IPS-15b (cell line): ENCODE measurements around the gene PHF2.

Experiments used
- H3K27me3 ChIP-seq: one replicate; pipeline ENCODE4 v1.6.1; 2013; ENCODE audit warnings: low read length; ENCODE audit not compliant: control insufficient read depth, insufficient read depth
- H3K36me3 ChIP-seq: one replicate; pipeline ENCODE4 v1.6.1; 2013; ENCODE audit warnings: low read length; ENCODE audit not compliant: control insufficient read depth, insufficient read depth
- H3K4me1 ChIP-seq: one replicate; pipeline ENCODE4 v1.6.1; 2013; ENCODE audit warnings: mild to moderate bottlenecking, low read length; ENCODE audit not compliant: control insufficient read depth, insufficient read depth
- H3K4me3 ChIP-seq: one replicate; pipeline ENCODE4 v1.5.1; 2013; ENCODE audit warnings: low read depth, low read length
- H3K9ac ChIP-seq: one replicate; pipeline ENCODE4 v1.6.1; 2013; ENCODE audit warnings: low read depth, mild to moderate bottlenecking, low read length
- H3K9me3 ChIP-seq: one replicate; pipeline ENCODE4 v1.6.1; 2013; ENCODE audit warnings: mild to moderate bottlenecking, low read length; ENCODE audit not compliant: control insufficient read depth, insufficient read depth

The PHF2 gene

DNA sequence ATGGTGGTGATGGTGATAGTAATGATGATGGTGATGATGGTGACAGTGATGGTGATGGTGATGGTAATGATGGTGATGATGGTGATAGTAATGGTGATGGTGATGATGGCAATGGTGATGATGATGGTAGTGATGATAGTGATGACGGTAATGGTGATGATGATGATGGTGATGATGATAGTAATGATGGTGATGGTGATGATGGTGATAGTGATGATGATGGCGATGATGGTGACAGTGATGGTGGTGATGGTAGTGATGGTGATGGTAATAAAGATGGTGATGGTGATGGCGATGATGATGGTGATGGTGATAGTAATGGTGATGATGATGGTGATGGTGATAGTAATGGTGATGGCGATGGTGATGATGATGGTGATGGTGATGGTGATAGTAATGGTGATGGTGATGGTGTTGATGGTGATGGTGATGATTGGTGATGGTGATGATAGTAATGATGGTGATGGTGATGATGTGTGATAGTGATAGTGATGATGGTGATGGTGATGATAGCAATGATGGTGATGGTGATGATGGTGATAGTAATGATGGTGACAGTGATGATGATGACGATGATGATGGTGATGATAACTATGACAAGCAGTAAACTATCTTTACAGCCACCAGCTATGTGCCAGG lies 38.6 kb downstream of the PHF2 start:
- Histone ChIP-seq H3K4me3 (no peak overlapping the region), H3K4me1 (peaks cover 8% of the 10 kb centered on the region), H3K9me3 (no peaks in the 10 kb centered on the region), H3K9ac (no peak overlapping the region), H3K36me3 (no peaks in the 10 kb centered on the region), H3K27me3 (no peaks in the 10 kb centered on the region)

DNA sequence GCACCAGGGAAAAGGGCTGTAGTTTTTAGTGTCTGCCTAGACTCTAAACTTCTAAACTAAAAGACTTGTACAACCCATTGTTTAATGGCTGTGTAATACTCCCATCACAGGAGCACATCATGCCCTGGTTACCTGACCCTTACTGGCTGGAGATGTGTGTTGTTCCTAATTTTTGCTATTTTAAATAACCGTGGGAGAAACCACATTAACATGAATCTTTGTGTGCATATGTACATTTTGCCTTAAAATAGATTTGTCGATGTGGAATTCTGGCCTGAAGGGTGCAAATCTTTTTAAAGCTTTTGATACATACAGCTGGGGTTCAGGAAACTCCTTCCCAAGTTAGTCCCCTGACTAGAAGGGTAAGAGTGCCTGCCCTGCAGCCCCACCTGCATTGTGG lies 39.7 kb downstream of the PHF2 start:
- Histone ChIP-seq H3K36me3 (no peaks in the 10 kb centered on the region), H3K9ac (no peak overlapping the region), H3K9me3 (no peaks in the 10 kb centered on the region), H3K27me3 (no peaks in the 10 kb centered on the region), H3K4me3 (no peak overlapping the region), H3K4me1 (peaks cover 8% of the 10 kb centered on the region)

DNA sequence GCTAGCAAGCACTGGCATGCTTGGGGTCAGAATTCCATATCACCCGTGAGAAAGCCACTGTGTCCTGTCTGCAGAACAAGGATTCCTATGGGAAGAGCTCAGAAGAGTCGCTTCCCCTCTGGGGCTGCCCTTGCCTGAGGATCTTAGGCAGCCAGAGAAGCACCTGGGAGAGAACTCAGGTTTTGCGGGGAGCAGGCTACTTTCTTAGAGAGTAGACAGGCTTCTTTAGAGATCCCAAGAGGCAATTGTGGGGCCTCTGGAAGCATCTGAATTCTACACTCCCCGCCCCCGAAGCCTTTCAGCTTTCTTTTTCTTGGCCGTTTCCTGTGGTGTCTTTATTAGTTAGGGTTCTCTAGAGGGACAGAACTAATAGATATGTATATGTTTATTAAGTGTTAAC lies 40.9 kb downstream of the PHF2 start:
- no peaks in the 10 kb centered on the region for H3K9me3 ChIP-seq
- no peak overlapping the region for H3K4me3 ChIP-seq
- no peaks in the 10 kb centered on the region for H3K27me3 ChIP-seq
- H3K36me3 ChIP-seq = no peaks in the 10 kb centered on the region
- peaks cover 8% of the 10 kb centered on the region for H3K4me1 ChIP-seq
- peak overlapping the region; percentile 65 for H3K9ac ChIP-seq

DNA sequence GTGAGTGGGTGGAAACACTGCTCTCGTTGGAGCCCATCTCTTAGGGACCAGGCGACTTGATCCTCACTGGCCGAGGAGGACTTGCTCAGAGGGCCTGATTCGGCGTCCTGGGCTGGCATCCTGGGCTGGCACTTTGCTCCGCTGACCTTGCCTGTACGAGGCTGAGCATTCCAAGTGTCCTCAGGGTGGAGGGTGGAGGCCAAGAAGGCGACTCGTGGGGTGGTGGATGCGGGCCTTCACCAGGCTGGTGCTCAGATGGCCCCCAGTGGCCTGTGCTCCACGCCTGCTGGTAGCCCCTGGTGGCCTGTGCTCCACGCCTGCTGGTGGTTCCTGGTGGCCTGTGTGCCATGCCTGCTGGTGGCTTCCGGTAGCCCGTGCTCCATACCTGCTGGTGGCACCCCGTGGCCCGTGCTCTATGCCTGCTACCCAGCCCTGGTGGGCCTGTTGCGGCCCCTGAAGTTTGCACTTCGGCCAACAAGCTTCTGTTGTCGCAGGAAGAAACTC lies 42.9 kb downstream of the PHF2 start:
- no peak overlapping the region for H3K9ac ChIP-seq
- H3K27me3 ChIP-seq = no peaks in the 10 kb centered on the region
- H3K4me3 ChIP-seq = no peak overlapping the region
- H3K4me1 ChIP-seq = peaks cover 8% of the 10 kb centered on the region
- H3K36me3 ChIP-seq = no peaks in the 10 kb centered on the region
- no peaks in the 10 kb centered on the region for H3K9me3 ChIP-seq

DNA sequence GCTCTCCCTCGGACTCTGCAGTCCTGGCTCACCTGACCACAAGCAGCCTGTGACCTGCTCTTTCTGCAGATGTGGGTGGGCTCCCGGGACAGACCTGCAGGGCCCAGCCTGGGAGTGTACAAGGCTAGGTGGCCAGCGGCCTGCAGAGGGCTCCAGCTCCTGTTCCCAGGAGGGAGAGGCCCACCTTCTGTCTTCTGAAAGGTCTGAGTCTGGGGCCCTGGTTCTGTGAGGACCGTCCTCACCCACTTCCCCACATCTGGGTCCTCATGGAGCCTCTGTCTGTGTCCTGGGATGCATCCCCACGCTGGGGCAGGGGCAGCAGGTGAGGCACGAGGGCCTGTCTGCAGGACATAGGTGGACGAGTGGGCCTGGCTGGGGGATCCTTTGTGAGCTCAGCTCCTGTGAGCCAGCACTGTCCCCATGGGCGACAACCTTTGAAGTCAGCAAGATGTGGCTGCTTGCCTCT lies 43.7 kb downstream of the PHF2 start:
- Histone ChIP-seq H3K4me3 (no peak overlapping the region), H3K9me3 (no peaks in the 10 kb centered on the region), H3K4me1 (peaks cover 8% of the 10 kb centered on the region), H3K27me3 (no peaks in the 10 kb centered on the region), H3K36me3 (no peaks in the 10 kb centered on the region), H3K9ac (no peak overlapping the region)

DNA sequence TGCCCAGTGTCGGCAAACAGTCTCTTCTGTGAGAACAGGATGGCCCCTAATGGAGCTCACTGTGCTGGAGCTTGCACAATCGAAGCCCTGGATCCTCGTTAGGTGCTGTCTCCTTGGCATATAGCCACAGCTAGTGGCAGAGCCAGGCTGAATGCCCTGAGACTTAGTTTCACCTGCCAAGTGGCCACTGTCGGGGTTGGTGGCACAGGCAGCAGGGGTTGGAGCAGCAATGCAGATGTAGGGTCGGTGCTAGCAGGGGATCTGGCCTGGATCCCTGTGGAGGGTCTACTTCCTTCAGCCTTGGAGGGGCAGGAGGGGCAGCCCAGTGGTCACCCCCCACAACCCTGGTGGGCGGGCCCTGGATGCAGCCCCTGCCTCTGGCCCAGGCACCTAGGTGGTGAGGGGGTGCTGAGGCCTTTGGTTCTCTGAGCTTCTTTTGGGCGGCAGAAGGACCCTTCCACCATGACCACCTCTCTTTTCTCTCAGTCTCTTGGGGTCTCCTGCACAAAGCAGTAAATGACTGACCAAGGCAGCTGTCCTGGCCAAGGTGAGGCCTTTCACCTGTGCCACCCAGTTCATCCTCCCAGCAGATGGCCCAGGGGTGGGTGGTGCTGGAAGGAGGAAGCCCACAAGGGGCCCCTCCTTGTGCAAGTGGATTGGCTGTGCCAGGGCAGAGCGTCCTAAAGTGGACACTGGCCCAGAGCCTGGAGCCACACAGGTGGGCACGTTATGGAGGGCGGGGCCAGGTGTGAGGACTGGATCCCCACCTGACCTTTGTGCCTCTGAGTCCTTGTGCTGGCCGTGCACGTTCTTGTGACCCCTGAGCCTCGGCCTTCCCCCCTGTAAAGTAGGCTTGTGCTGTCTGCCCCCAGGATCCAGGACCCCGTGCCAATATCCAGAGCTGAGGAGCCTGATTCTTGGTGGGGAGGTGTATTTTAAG lies 44.8 kb downstream of the PHF2 start:
- H3K36me3 ChIP-seq = no peaks in the 10 kb centered on the region
- H3K27me3 ChIP-seq = no peaks in the 10 kb centered on the region
- H3K9me3 ChIP-seq = no peaks in the 10 kb centered on the region
- H3K4me1 ChIP-seq = peaks cover 8% of the 10 kb centered on the region
- H3K9ac ChIP-seq = no peak overlapping the region
- H3K4me3 ChIP-seq = no peak overlapping the region

DNA sequence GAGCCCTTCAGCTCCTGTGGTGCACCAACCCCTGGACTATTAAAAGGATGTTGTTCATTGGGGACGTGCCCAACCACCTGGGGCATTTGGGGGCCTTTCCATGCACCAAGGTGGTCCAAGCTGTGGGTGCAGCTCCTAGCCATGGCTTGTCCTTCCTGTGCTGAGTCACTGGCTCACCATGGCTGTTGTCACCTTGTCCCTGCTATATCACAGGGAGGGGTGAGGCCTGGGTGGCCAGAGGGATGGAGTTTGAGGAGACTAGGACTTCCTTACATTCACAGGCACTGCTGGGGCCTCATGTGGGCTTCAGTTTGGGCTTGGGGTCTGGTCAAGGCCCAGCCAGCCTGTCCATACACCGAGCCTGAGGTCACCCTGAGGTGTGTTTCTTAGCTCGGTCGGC lies 45.5 kb downstream of the PHF2 start:
- no peaks in the 10 kb centered on the region for H3K27me3 ChIP-seq
- peaks cover 6% of the 10 kb centered on the region for H3K4me1 ChIP-seq
- no peak overlapping the region for H3K9ac ChIP-seq
- no peaks in the 10 kb centered on the region for H3K9me3 ChIP-seq
- no peaks in the 10 kb centered on the region for H3K36me3 ChIP-seq
- H3K4me3 ChIP-seq = no peak overlapping the region

DNA sequence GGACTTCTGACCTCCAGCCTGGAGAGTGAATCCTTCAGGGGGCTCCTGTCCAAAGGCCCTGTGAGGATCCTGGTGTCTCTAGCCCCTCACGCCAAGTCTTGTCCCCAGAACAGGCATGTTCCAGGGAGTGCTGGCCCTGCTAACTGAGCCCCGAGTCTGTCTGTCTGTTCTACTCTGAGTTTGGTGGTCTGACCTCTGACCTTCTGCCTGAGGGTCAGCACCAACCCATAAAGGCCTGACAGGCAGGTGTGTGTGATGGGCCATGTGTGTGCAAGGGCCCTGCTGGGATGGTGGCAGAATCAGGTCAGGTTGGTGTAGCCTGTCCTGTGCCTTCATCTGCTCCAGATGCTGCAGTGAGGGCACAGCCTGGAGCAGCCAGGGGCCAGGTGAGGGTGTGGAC lies 46.3 kb downstream of the PHF2 start:
- Histone ChIP-seq H3K9me3 (no peaks in the 10 kb centered on the region), H3K9ac (no peak overlapping the region), H3K36me3 (no peaks in the 10 kb centered on the region), H3K27me3 (no peaks in the 10 kb centered on the region), H3K4me1 (peaks cover 1% of the 10 kb centered on the region), H3K4me3 (no peak overlapping the region)

DNA sequence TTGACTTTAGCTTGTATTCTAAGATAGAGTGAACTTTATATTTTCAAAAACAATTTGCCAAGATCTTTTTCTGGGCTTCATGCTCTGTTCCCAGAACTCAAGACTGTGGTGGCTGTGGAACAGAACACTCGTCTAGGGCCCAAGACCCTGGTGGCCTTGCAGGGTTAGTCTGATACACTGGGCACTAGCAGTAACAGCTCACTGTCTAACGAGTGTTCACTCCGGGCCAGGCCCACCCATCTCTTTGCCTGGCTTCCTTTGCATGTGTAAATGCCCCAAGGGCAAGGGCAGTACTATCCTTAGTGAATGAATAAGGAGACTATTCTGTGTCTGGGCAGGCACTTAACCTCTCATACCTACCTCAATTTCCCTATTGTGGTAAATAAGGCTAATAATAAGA lies 47.4 kb downstream of the PHF2 start:
- no peaks in the 10 kb centered on the region for H3K9me3 ChIP-seq
- no peaks in the 10 kb centered on the region for H3K4me1 ChIP-seq
- no peaks in the 10 kb centered on the region for H3K36me3 ChIP-seq
- no peaks in the 10 kb centered on the region for H3K27me3 ChIP-seq
- H3K9ac ChIP-seq = no peak overlapping the region
- no peak overlapping the region for H3K4me3 ChIP-seq

DNA sequence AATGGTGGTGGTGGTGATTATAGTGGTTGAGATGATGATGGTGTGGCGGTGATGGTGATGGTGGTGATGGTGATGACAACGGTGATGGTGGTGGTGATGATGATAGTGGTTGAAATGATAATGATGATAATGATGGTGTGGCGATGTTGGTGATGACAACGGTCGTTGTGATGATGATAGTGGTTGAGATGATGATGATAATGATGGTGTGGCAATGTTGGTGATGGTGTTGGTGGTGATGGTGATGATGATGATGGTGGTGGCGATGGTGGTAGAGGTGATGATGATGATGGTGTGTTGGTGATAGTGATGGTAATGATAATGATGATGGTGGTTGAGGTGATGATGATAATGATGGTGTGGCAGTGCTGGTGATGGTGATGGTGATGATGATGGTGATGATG lies 48.0 kb downstream of the PHF2 start:
- H3K4me3 ChIP-seq = no peak overlapping the region
- no peaks in the 10 kb centered on the region for H3K9me3 ChIP-seq
- H3K27me3 ChIP-seq = no peaks in the 10 kb centered on the region
- H3K36me3 ChIP-seq = no peaks in the 10 kb centered on the region
- no peak overlapping the region for H3K9ac ChIP-seq
- no peaks in the 10 kb centered on the region for H3K4me1 ChIP-seq

DNA sequence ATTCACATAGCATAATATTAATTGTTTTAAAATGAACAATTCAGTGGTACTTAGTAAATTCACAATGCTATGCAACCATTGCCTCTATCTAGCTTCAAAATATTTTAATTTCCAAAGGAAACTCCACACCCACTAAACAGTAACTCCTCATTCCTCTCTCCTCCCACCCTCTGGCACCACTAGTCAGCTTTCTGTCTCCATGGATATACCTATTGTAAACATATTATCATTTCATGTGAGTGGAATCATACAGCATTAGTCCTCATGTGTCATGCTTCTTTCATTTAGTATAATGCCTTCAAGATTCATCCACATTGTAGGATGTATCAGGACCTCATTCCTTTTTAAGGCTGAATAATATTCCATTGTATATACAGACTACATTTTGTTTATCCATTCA lies 48.6 kb downstream of the PHF2 start:
- H3K4me3 ChIP-seq = no peak overlapping the region

DNA sequence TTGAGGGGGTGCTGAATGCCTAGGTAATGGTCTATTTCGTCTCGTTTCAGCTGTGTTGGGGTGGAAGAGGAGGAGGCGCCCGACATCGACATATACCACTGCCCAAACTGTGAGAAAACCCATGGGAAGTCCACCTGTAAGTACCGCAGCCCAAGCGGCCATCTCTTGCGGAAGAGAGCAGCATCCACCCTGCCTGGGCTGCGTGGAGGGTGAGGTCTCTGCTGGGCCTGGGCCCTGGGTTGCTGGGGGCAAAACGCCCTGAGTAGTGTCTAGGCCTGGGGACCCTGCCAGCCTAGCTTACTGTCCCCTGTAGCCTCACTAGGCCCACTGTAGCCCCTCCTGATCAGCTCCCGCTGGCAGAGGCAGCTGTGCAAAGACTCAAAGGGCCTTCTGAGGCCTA lies 53.5 kb downstream of the PHF2 start:
- no peak overlapping the region for H3K4me3 ChIP-seq
- no peaks in the 10 kb centered on the region for H3K4me1 ChIP-seq
- H3K27me3 ChIP-seq = no peaks in the 10 kb centered on the region
- no peaks in the 10 kb centered on the region for H3K9me3 ChIP-seq
- H3K9ac ChIP-seq = no peak overlapping the region
- no peaks in the 10 kb centered on the region for H3K36me3 ChIP-seq

More for the DNA sequence above, 48.6 kb downstream of the PHF2 start:
- Histone ChIP-seq H3K4me1 (no peaks in the 10 kb centered on the region), H3K27me3 (no peaks in the 10 kb centered on the region), H3K36me3 (no peaks in the 10 kb centered on the region), H3K9me3 (no peaks in the 10 kb centered on the region), H3K9ac (no peak overlapping the region)
